Peyer's patch (tissue), 4 donors: Measurements from ENCODE around the gene GPR37L1. TPM values are rescaled to one million over a fixed set of nuclear protein-coding genes. Genes with fewer than 3 reads are reported as not detected.

Source experiments
- DNase-seq, 3 donors: peaks; one replicate each; pipeline ENCODE4 v3.0.0-alpha.2; 2017 to 2019
- H3K27ac ChIP-seq, 4 donors: fragments of 200-600 bp; sonication (generic); one replicate each; pipeline ENCODE4 v1.5.1; 2016 to 2019
- H3K27me3 ChIP-seq, 2 donors: fragments of 200-600 bp; sonication (generic); one replicate each; pipeline ENCODE4 v1.5.1; 2019
- H3K36me3 ChIP-seq, 3 donors: fragments of 200-600 bp; sonication (generic); one replicate each; pipeline ENCODE4 v1.5.1; 2016 to 2019
- H3K4me1 ChIP-seq, 4 donors: fragments of 200-600 bp; sonication (generic); one replicate each; pipeline ENCODE4 v1.5.1; 2016 to 2019
- H3K4me3 ChIP-seq, 4 donors: fragments of 200-600 bp; sonication (generic); 1 replicate in 3 of 4; 2 replicates in 1 of 4; pipeline ENCODE4 v1.5.1; 2016 to 2019; ENCODE audit warnings: mild to moderate bottlenecking in 1 of 4
- H3K9me3 ChIP-seq, 4 donors: fragments of 200-600 bp; sonication (generic); one replicate each; pipeline ENCODE4 v1.5.1; 2016 to 2019; ENCODE audit warnings: mild to moderate bottlenecking in 1 of 4
- POLR2A ChIP-seq, 2 donors: fragments of 450-650 bp; IDR thresholded peaks; one replicate each; pipeline ENCODE4 v1.5.1; 2017; ENCODE audit warnings: antibody characterized with exemption in 2 of 2, mild to moderate bottlenecking in 2 of 2, moderate library complexity in 2 of 2
- total RNA-seq, 4 donors: library from RNA; depleted of rRNA; stranded (reverse); fragments of >200 nt; gene quantifications; one replicate each; pipeline ENCODE4 v1.1.0, GENCODE V29; 2016
- TF ChIP-seq, protein P1 (sequence below), 6 experiments: fragments of 450-650 bp in 4 of 6; fragments of 200-600 bp in 2 of 6; sonication (generic) in 1 of 6; IDR thresholded peaks; one replicate each; pipeline ENCODE4 v1.5.1; 2017 to 2019; ENCODE audit warnings: antibody characterized with exemption in 6 of 6, mild to moderate bottlenecking in 3 of 6, moderate library complexity in 1 of 6

GPR37L1 gene
- total RNA-seq, 4 donors from 2014 or later, result 0.18 to 0.95 (median 0.27) TPM; not detected in 1

DNA sequence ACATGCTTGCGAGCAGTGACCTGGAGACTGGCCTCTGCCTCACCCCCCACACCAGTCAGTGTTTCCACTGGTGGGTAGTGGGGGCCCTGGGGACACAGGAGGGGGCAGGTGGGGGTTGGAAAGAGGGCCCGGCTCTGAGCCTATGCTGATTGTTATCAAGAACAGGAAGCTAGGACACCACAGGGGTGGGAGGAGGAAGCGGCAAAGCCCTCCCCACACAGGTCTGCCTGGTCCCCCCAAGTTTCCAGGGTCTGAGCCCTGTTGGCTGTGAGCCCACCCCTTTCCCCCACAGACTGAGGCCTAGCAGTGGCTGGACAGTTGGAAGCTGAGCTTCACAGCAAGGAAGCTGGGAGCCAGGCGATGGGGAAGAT, 39.3 kb downstream of the GPR37L1 start:
- H3K27ac ChIP-seq, result peak overlapping the region; percentile 79 to 95 (median 93)
- peak overlapping the region; percentile 1 to 63 (median 34) for H3K4me3 ChIP-seq
- TF ChIP-seq, protein P1, sequence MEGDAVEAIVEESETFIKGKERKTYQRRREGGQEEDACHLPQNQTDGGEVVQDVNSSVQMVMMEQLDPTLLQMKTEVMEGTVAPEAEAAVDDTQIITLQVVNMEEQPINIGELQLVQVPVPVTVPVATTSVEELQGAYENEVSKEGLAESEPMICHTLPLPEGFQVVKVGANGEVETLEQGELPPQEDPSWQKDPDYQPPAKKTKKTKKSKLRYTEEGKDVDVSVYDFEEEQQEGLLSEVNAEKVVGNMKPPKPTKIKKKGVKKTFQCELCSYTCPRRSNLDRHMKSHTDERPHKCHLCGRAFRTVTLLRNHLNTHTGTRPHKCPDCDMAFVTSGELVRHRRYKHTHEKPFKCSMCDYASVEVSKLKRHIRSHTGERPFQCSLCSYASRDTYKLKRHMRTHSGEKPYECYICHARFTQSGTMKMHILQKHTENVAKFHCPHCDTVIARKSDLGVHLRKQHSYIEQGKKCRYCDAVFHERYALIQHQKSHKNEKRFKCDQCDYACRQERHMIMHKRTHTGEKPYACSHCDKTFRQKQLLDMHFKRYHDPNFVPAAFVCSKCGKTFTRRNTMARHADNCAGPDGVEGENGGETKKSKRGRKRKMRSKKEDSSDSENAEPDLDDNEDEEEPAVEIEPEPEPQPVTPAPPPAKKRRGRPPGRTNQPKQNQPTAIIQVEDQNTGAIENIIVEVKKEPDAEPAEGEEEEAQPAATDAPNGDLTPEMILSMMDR (IDR thresholded peaks at IDR 0.05), result no peak
- no peak for TF ChIP-seq POLR2A (IDR thresholded peaks at IDR 0.05)
- DNase-seq, result peak in 2 of 3 donors; percentile 74 to 76
- H3K36me3 ChIP-seq, result no peaks in the 10 kb centered on the region
- H3K4me1 ChIP-seq, result peaks cover 0 to 54% (median 24%) of the 10 kb centered on the region in 4 donors
- no peaks in the 10 kb centered on the region for H3K27me3 ChIP-seq
- H3K9me3 ChIP-seq, result no peaks in the 10 kb centered on the region

DNA sequence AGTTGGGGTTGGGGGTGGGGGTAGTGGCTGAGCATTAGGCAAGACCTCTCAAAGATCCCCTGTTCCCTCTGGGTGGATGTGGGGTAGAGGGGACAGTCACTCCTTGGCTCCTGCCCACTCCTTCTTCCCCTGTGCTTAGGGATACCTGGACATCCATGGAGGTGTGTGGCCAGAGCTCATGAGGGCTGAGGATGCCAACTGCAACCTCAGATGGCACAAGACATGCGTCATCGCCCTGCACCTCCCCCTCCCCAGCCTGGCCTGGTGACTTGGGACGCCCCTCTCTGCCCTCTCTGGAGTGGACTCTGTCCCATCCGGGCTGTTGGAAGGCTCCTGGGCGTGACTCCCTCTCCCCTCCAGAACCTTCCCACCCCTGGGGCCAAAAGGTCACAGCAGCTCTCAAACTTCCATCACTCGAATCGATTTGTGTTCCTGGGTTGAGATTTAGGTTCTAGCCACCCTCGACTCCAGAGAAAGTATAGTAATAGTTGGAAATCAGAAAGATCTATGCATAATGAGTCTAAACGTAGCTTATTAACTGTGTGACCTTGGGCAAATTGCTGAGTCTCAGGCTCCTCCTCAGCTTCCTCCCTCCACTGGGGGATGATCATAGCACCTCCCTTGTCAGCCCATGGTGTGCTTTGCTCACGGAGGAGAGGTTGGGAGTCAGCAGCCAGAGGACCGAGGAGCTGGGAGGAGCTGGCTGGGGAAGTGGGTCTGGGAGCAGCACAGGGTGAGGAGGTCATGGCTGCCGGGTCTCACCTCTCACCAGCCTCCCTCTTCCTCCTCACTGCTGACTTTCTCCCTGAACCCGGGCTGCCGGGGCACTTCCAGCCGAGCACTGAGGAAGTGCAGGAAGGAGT, 39.9 kb downstream of the GPR37L1 start:
- H3K27ac ChIP-seq, result peak overlapping the region; percentile 79 to 95 (median 93)
- DNase-seq, result peak in 2 of 3 donors; percentile 32 to 57
- TF ChIP-seq, protein P1 (IDR thresholded peaks at IDR 0.05), result no peak
- TF ChIP-seq POLR2A (IDR thresholded peaks at IDR 0.05), result no peak
- no peaks in the 10 kb centered on the region for H3K36me3 ChIP-seq
- H3K4me3 ChIP-seq, result no peak overlapping the region
- no peaks in the 10 kb centered on the region for H3K9me3 ChIP-seq
- H3K4me1 ChIP-seq, result peaks cover 0 to 54% (median 22%) of the 10 kb centered on the region in 4 donors
- no peaks in the 10 kb centered on the region for H3K27me3 ChIP-seq

DNA sequence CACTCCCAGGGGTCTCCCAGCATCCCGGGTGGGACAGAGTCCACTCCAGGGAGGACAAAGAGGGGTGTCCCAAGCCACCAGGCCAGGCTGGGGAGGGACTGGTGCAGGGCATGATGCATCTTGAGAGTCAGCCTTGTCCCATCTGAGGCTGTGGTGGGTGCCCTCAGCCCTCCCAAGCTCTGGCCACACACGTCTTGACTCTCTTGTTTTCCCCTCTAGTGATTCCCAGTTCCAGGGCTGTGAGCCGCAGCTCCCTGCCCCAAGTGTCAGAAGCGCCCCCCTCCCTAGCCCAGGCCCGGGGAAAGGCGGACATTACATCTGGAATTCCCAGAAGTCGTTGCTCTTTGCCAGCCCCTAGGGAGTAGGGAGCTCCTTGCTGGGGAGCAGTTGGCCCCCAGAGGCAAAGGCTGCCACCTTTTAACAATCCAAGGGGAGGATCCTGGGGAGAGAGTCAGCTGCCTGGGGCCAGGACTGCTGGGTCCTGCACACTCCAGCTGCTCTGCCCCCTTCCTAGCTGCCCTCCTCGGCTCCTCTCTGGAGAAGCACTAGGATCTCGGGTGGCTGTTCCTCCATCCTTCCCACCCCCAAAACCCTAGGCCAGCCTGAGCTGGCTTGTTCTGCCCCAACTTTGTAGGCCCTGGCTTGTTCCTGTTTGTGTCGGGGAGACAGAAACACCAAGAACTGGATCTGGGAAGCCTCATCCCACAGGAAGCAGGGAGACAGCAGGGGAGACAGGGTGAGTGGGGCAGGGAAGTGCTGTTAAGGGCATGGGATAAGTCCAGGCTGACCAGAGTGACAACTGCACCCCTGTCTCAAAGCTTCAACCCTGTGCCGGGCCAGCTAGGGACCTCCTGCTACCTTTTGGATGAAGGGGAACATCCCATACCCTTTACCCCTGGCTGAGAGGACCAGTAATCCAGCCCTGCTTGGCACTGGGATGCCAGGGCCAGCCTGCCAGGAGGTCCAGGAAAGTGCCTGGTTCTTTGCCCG, 40.9 kb downstream of the GPR37L1 start:
- Histone ChIP-seq H3K36me3 (no peaks in the 10 kb centered on the region), H3K27ac (peak overlapping the region; percentile 79 to 95 (median 93)), H3K4me3 (no peak overlapping the region), H3K9me3 (no peaks in the 10 kb centered on the region), H3K4me1 (peaks cover 0 to 48% (median 19%) of the 10 kb centered on the region in 4 donors), H3K27me3 (no peaks in the 10 kb centered on the region)
- TF ChIP-seq, protein P1 (IDR thresholded peaks at IDR 0.05), result no peak
- TF ChIP-seq POLR2A (IDR thresholded peaks at IDR 0.05), result no peak
- peak in 1 of 3 donors; percentile 18 for DNase-seq

- Histone ChIP-seq H3K9me3 (no peaks in the 10 kb centered on the region), H3K4me1 (peaks cover 0 to 48% (median 19%) of the 10 kb centered on the region in 4 donors), H3K4me3 (peak overlapping the region in 1 of 4 donors; percentile 18), H3K36me3 (no peaks in the 10 kb centered on the region), H3K27ac (peak overlapping the region in 1 of 4 donors; percentile 63), H3K27me3 (no peaks in the 10 kb centered on the region)
- peak in 2 of 3 donors; percentile 82 to 88 for DNase-seq
- TF ChIP-seq POLR2A (IDR thresholded peaks at IDR 0.05), result no peak
- TF ChIP-seq, protein P1 (IDR thresholded peaks at IDR 0.05), result no peak
These were observed 41.7 kb downstream of the GPR37L1 start for GRCh38 chr1:202164271-202165037.
